ENCODE measurements around the gene GCNT4.

DNA sequence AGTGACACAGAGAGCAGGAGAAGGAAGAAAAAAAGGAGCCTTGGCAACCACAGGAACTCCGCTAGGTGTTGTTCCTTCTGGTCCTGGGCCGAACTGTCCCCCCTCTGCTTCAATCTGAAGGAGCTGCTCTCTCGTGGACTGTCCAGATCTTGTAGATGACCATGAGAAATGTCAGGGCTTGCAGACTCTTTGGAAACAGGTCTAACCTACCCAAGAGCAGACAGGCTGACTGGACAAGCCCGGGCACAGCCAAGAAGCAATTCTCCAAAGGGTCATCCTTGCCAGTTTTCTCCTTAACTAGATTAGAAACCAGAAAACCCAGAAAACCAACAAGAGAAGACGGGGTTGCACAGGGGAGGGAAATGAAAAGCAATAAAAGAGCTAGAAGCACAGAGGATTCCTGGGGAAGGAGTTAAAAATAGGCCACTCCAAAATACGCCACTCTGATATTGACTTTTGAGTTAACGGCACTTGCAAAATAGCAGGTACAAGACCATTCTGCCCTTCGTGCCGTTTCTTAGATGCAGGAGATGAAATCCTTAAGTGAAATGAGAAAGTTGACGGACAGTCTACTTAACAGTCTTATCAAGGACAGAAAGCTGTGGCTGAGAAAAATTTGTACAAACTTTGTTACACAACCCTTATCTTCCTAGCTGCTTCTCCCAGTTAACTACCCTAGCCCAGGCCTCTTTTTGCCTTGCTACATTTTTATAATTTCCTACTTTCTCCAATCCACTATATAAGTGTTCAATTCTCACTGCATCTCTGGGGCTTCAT lies 5.8 kb downstream of the GCNT4 start:
- no peak for TF ChIP-seq ZBTB7A (IDR thresholded peaks at IDR 0.05; ENCODE audit: low read depth)
- TF ChIP-seq EGR1 (IDR thresholded peaks at IDR 0.05): no peak
- TF ChIP-seq EP300 (IDR thresholded peaks at IDR 0.05; ENCODE audit: borderline replicate concordance): no peak
- no peak for TF ChIP-seq NFIC (IDR thresholded peaks at IDR 0.05)
- TF ChIP-seq TEAD4 (IDR thresholded peaks at IDR 0.05): no peak
- TF ChIP-seq TAF1 (IDR thresholded peaks at IDR 0.05; ENCODE audit: low read depth): no peak
- no peak for TF ChIP-seq YY1 (IDR thresholded peaks at IDR 0.05; ENCODE audit: low read depth)
- TF ChIP-seq CEBPB (IDR thresholded peaks at IDR 0.05): no peak
- TF ChIP-seq, protein P1, sequence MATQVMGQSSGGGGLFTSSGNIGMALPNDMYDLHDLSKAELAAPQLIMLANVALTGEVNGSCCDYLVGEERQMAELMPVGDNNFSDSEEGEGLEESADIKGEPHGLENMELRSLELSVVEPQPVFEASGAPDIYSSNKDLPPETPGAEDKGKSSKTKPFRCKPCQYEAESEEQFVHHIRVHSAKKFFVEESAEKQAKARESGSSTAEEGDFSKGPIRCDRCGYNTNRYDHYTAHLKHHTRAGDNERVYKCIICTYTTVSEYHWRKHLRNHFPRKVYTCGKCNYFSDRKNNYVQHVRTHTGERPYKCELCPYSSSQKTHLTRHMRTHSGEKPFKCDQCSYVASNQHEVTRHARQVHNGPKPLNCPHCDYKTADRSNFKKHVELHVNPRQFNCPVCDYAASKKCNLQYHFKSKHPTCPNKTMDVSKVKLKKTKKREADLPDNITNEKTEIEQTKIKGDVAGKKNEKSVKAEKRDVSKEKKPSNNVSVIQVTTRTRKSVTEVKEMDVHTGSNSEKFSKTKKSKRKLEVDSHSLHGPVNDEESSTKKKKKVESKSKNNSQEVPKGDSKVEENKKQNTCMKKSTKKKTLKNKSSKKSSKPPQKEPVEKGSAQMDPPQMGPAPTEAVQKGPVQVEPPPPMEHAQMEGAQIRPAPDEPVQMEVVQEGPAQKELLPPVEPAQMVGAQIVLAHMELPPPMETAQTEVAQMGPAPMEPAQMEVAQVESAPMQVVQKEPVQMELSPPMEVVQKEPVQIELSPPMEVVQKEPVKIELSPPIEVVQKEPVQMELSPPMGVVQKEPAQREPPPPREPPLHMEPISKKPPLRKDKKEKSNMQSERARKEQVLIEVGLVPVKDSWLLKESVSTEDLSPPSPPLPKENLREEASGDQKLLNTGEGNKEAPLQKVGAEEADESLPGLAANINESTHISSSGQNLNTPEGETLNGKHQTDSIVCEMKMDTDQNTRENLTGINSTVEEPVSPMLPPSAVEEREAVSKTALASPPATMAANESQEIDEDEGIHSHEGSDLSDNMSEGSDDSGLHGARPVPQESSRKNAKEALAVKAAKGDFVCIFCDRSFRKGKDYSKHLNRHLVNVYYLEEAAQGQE (IDR thresholded peaks at IDR 0.05; ENCODE audit: low read depth): no peak
- TF ChIP-seq, protein P2, sequence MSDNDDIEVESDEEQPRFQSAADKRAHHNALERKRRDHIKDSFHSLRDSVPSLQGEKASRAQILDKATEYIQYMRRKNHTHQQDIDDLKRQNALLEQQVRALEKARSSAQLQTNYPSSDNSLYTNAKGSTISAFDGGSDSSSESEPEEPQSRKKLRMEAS (IDR thresholded peaks at IDR 0.05): no peak
- no peak for TF ChIP-seq RAD21 (IDR thresholded peaks at IDR 0.05; ENCODE audit: low read depth)
- TF ChIP-seq CREB1 (IDR thresholded peaks at IDR 0.05; ENCODE audit: low read depth): no peak
- TF ChIP-seq USF1 (IDR thresholded peaks at IDR 0.05): no peak
- TF ChIP-seq FOXM1 (IDR thresholded peaks at IDR 0.05; ENCODE audit: borderline replicate concordance, low read depth): no peak
